Activated naive CD4-positive, alpha-beta T cell treated with anti-CD3 and anti-CD28 coated beads, Interleukin-2, amount 10 ng/mL, durations not matched to agents 7 days and 5 days (primary cell): ENCODE data around the gene CALN1.
"Not testable (repeated sequence)": the region's sequence is repeated elsewhere in the genome, so short reads cannot be mapped to it uniquely, and the experiment has no call there.

Experiments used
- CTCF ChIA-PET: fragments of 350-600 bp; sonication (Branson Sonifier 250); formaldehyde crosslinking; loops from one replicate; lab custom pipeline; 2021; ENCODE audit warnings: antibody characterized with exemption; lab: Charles Lee
- DNase-seq: peaks from one replicate; pipeline ENCODE4 v3.0.0-alpha.2; 2020
- H3K27ac Mint-ChIP-seq: one replicate; pipeline ENCODE4 v1.8.0; 2021; ENCODE audit warnings: mild to moderate bottlenecking, moderate library complexity, mixed read lengths
- H3K27me3 Mint-ChIP-seq: one replicate; pipeline ENCODE4 v1.8.0; 2021; ENCODE audit warnings: mild to moderate bottlenecking, mixed read lengths
- H3K36me3 Mint-ChIP-seq: one replicate; pipeline ENCODE4 v1.8.0; 2021; ENCODE audit warnings: mixed read lengths
- H3K4me1 Mint-ChIP-seq: one replicate; pipeline ENCODE4 v1.8.0; 2021; ENCODE audit warnings: mixed read lengths
- H3K4me3 Mint-ChIP-seq: one replicate; pipeline ENCODE4 v1.8.0; 2021; ENCODE audit warnings: mild to moderate bottlenecking, moderate library complexity, mixed read lengths
- H3K9me3 Mint-ChIP-seq: one replicate; pipeline ENCODE4 v1.8.0; 2021; ENCODE audit warnings: mixed read lengths

The CALN1 gene

DNA sequence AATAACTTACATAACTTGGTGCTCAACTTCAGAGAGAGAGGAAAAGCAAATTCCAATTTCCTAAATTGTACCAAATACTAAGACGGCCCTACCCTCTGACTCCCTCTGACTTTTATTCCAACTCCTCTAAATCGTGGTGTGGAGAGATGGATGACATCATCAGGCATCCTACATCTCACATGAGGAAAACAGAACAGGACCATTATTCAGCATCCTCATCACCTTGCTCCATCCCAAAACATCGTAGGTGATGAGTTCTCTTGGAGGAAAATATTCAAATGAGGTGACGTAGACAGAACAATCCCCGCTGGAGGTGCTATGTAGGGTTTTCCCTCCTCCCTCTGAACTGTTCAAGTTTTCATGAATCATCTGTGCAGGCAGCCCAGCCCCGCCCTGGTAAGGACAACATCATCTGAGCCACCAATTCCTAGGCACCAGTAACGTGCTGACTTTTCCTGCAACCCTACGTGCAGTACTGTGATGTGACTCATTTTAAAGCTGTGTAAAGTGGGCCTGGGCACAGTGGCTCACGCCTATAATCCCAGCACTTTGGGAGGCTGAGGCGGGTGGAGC, 167.2 kb downstream of the CALN1 start:
- no peaks in the 10 kb centered on the region for H3K27me3 Mint-ChIP-seq
- H3K4me3 Mint-ChIP-seq = no peak overlapping the region
- H3K36me3 Mint-ChIP-seq = no peaks in the 10 kb centered on the region
- CTCF ChIA-PET = no interaction called here
- H3K4me1 Mint-ChIP-seq = no peaks in the 10 kb centered on the region
- peaks cover 23% of the 10 kb centered on the region for H3K9me3 Mint-ChIP-seq
- DNase-seq = no peak
- no peak overlapping the region for H3K27ac Mint-ChIP-seq

DNA sequence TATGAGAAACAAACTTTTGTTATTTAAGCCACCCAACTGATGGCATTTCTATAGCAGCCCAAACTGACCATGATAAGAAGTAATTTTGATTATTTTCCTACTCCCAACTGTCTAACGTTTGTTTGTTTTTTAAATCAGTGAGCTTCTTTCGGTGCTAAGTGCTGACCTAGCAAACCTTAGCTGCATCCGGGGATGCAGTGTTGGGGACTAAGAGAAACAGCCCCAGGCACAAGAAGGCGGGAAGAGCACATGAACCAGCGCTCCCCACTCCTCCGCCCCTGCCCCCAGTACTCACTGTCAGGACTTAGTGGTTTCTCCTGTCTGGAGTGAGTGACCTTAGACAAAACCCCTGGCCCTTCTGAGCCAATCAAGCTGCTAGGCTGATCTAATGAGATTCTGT, 168.8 kb downstream of the CALN1 start:
- Mint-ChIP-seq H3K4me1 (no peaks in the 10 kb centered on the region), H3K27me3 (no peaks in the 10 kb centered on the region), H3K27ac (no peak overlapping the region), H3K9me3 (peaks cover 14% of the 10 kb centered on the region), H3K36me3 (no peaks in the 10 kb centered on the region), H3K4me3 (no peak overlapping the region)
- no peak for DNase-seq
- CTCF ChIA-PET = no interaction called here

DNA sequence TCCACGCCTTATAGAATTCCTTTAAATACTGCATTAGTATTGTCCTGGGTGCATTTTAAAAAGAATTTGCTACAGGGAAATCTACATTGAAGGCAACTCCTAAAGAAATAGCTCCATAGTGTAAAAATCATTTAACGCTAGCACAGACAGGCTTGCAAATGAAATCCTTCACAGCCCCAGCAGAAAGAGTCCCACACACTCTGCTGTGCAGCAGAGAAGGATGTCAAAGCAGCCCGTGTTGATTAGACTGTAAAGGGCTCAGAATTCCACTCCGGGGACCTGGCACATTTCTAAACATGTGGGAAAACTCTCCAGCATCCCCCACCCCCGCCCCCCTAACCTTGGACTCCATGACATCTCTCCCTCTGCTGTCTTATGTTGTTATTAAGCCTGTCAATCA, 176.8 kb downstream of the CALN1 start:
- Mint-ChIP-seq H3K4me1 (no peaks in the 10 kb centered on the region), H3K27ac (no peak overlapping the region), H3K27me3 (no peaks in the 10 kb centered on the region), H3K9me3 (peaks cover 31% of the 10 kb centered on the region), H3K36me3 (no peaks in the 10 kb centered on the region), H3K4me3 (no peak overlapping the region)
- CTCF ChIA-PET = no interaction called here
- DNase-seq = no peak

- Mint-ChIP-seq H3K27me3 (no peaks in the 10 kb centered on the region), H3K4me3 (no peak overlapping the region), H3K27ac (no peak overlapping the region), H3K9me3 (peaks cover 36% of the 10 kb centered on the region), H3K4me1 (no peaks in the 10 kb centered on the region), H3K36me3 (no peaks in the 10 kb centered on the region)
- DNase-seq = no peak
- CTCF ChIA-PET = no interaction called here
These were observed 178.1 kb downstream of the CALN1 start for GRCh38 chr7:72234086-72234485.

DNA sequence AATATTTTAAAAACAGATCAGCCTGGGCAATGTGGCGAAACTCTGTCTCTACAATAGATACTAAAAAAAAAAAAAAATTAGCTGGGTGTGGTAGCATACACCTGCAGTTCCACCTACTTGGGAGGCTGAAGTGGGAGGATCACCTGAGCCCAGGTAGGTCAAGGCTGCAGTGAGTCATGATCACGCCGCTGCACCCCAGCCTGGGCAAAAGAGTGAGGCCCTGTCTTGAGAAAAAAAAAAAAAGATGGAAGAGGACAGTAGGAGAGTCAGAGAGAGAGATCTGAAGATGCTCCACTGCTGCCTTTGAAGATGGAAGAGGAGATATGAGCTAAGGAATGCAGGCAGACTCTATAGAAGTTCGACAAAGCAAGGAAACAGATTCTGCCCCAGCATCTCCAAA, 181.9 kb downstream of the CALN1 start:
- peaks cover 40% of the 10 kb centered on the region for H3K9me3 Mint-ChIP-seq
- CTCF ChIA-PET = no interaction called here
- no peak for DNase-seq
- H3K4me1 Mint-ChIP-seq = no peaks in the 10 kb centered on the region
- no peak overlapping the region for H3K27ac Mint-ChIP-seq
- H3K27me3 Mint-ChIP-seq = no peaks in the 10 kb centered on the region
- no peak overlapping the region for H3K4me3 Mint-ChIP-seq
- no peaks in the 10 kb centered on the region for H3K36me3 Mint-ChIP-seq

GRCh38 chr7:72223351-72223750, 188.8 kb downstream of the CALN1 start:
- H3K4me3 Mint-ChIP-seq = no peak overlapping the region

GRCh38 chr7:72222136-72222535, 190.0 kb downstream of the CALN1 start:
- CTCF ChIA-PET = no interaction called here
- Mint-ChIP-seq H3K36me3 (no peaks in the 10 kb centered on the region), H3K27me3 (no peaks in the 10 kb centered on the region), H3K4me3 (no peak overlapping the region), H3K4me1 (no peaks in the 10 kb centered on the region), H3K27ac (no peak overlapping the region), H3K9me3 (peaks cover 38% of the 10 kb centered on the region)
- DNase-seq = no peak

More at GRCh38 chr7:72223351-72223750, 188.8 kb downstream of the CALN1 start:
- no peak for DNase-seq
- no peaks in the 10 kb centered on the region for H3K36me3 Mint-ChIP-seq
- peaks cover 47% of the 10 kb centered on the region for H3K9me3 Mint-ChIP-seq
- no peaks in the 10 kb centered on the region for H3K4me1 Mint-ChIP-seq
- H3K27ac Mint-ChIP-seq = no peak overlapping the region
- H3K27me3 Mint-ChIP-seq = no peaks in the 10 kb centered on the region
- CTCF ChIA-PET = no interaction called here

DNA sequence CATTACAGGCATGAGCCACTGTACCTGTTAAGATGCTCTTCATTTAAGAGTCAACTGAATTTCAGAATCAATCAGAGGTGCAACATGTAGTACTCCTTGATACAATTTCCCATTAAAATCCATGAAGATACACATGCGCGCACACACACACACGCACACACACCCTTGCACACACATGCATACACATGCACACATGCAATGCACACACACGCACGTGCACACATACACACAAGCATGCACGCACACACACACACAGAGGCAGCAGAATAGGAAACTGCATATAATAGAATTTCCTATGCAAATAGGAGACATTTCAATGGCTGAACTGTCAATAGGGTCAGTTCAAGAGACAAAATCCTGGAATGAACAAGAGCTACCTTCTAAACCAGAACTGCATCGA, 192.6 kb downstream of the CALN1 start:
- Mint-ChIP-seq H3K9me3 (peaks cover 32% of the 10 kb centered on the region), H3K27ac (no peak overlapping the region), H3K4me1 (no peaks in the 10 kb centered on the region), H3K27me3 (no peaks in the 10 kb centered on the region), H3K36me3 (no peaks in the 10 kb centered on the region), H3K4me3 (no peak overlapping the region)
- CTCF ChIA-PET = no interaction called here
- no peak for DNase-seq

DNA sequence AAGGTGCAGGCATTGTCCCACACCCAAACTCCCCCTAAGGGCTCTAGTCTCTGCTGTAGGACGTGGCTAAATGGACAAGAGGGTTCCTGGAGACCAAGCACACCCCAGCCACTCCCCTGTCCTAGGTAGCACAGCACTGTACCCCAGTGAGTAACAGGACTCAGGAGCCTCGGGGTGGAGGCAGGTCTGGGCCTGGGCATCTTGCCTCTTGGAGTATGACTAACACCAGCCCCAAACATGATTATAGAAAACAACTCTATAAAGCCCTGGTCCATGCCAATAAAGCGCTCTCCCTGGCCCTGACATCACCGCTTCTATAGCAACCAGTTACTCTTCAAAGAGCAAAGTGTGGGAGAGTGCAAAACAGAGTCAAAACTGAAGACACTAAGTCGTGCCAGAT, 195.0 kb downstream of the CALN1 start:
- H3K4me1 Mint-ChIP-seq = no peaks in the 10 kb centered on the region
- H3K27me3 Mint-ChIP-seq = no peaks in the 10 kb centered on the region
- no peak for DNase-seq
- no peak overlapping the region for H3K27ac Mint-ChIP-seq
- peaks cover 28% of the 10 kb centered on the region for H3K9me3 Mint-ChIP-seq
- CTCF ChIA-PET = no interaction called here
- no peak overlapping the region for H3K4me3 Mint-ChIP-seq
- no peaks in the 10 kb centered on the region for H3K36me3 Mint-ChIP-seq

DNA sequence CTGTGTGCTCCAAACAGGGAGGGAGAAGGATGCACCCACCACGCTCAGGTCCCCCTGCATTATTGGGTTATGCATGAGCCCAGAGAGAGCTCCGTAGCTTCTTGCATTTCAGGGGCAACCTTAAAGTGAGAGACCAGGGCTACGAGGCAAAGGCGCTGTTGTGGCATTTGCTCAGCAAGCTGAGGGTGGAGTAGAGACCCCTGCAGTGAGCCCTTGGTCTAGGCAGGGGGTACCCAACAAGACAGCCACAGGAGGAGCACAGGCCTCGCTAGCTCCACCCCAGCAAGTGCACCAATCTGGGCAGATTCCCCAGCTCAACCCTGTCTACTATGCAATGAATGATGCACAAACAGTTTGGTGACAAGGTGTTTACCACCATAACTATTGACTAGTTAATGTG, 198.4 kb downstream of the CALN1 start:
- Mint-ChIP-seq H3K27me3 (no peaks in the 10 kb centered on the region), H3K9me3 (peaks cover 33% of the 10 kb centered on the region), H3K4me1 (no peaks in the 10 kb centered on the region), H3K27ac (no peak overlapping the region), H3K36me3 (no peaks in the 10 kb centered on the region), H3K4me3 (no peak overlapping the region)
- CTCF ChIA-PET = no interaction called here
- no peak for DNase-seq

- CTCF ChIA-PET = no interaction called here
- Mint-ChIP-seq H3K9me3 (peaks cover 29% of the 10 kb centered on the region), H3K27me3 (no peaks in the 10 kb centered on the region), H3K27ac (no peak overlapping the region), H3K36me3 (no peaks in the 10 kb centered on the region), H3K4me3 (no peak overlapping the region), H3K4me1 (no peaks in the 10 kb centered on the region)
- no peak for DNase-seq
These were observed 199.1 kb downstream of the CALN1 start for GRCh38 chr7:72213081-72213480.

DNA sequence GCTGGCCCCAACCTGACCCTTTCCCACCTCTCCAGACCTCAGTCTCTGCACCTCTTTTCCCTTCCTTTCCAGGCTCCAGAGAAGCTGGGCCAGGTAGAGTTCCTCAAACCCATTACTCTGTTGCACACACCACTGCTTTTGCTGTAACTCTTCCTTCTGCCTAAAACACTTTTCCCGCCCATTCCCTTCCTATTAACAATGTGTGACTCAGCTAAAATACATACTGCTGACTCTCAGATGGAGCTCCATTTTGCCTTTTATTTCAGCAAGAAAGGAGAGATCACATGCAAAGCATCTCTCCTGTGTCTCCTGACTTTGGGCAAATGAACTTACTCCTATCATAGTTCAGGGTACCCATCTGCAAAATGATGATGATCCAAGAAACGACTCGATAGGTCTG, 201.0 kb downstream of the CALN1 start:
- Mint-ChIP-seq H3K27me3 (no peaks in the 10 kb centered on the region), H3K9me3 (peaks cover 32% of the 10 kb centered on the region), H3K4me1 (no peaks in the 10 kb centered on the region), H3K27ac (no peak overlapping the region), H3K36me3 (no peaks in the 10 kb centered on the region), H3K4me3 (no peak overlapping the region)
- CTCF ChIA-PET = no interaction called here
- DNase-seq = no peak

GRCh38 chr7:72209006-72209405, 203.1 kb downstream of the CALN1 start:
- not testable (repeated sequence) for DNase-seq

DNA sequence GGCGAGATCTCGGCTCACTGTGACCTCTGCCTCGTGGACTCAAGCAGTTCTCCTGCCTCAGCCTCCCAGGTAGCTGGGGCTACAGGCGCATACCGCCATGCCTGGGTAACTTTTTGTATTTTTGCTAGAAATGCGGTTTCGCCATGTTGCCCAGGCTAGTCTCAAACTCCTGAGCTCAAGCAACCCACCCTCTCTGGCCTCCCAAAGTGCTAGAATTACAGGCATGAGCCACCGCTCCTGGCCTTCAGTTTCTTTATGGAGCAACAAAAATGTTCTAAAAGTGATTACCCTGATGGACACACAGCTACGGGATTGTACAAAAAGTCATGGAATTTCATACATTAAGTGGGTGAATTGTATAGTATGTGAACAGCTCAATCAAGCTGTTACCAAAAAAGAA, 216.0 kb downstream of the CALN1 start:
- Mint-ChIP-seq H3K27ac (no peak overlapping the region), H3K9me3 (peaks cover 23% of the 10 kb centered on the region), H3K4me3 (no peak overlapping the region), H3K36me3 (no peaks in the 10 kb centered on the region), H3K27me3 (no peaks in the 10 kb centered on the region), H3K4me1 (no peaks in the 10 kb centered on the region)
- no peak for DNase-seq
- CTCF ChIA-PET = no interaction called here

More at GRCh38 chr7:72209006-72209405, 203.1 kb downstream of the CALN1 start:
- H3K4me1 Mint-ChIP-seq, H3K4me3 Mint-ChIP-seq, H3K27me3 Mint-ChIP-seq, H3K36me3 Mint-ChIP-seq, H3K27ac Mint-ChIP-seq, CTCF ChIA-PET: not testable (repeated sequence)
- H3K9me3 Mint-ChIP-seq = peaks cover 29% of the 10 kb centered on the region

DNA sequence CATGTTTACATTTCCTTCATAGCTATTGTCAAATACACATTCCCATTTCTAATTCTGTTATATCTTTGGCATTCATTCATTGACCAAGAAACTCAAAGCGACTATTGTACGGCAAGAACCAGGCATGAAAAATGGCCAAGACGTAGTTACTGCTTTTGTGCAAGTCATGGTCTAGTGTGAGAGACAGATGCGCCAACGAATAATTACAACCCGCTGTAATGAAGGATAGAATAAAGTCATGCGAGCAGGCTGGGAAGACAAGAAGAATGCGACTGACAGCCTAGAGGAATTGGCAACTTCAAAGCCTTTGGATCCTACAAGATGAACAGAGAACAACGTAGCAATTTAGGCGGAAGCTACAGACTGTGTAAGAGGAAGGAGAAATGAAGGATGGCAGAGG, 221.2 kb downstream of the CALN1 start:
- H3K36me3 Mint-ChIP-seq = no peaks in the 10 kb centered on the region
- H3K27me3 Mint-ChIP-seq = no peaks in the 10 kb centered on the region
- H3K27ac Mint-ChIP-seq = no peak overlapping the region
- no peak for DNase-seq
- H3K4me3 Mint-ChIP-seq = no peak overlapping the region
- CTCF ChIA-PET = interaction anchor here (0.6 kb wide), 1 partner anchor 343 kb away, joined by 4 read pairs; no protein-coding TSS in a partner anchor
- peaks cover 28% of the 10 kb centered on the region for H3K9me3 Mint-ChIP-seq
- no peaks in the 10 kb centered on the region for H3K4me1 Mint-ChIP-seq

GRCh38 chr7:72190146-72190545, 222.0 kb downstream of the CALN1 start:
- H3K4me3 Mint-ChIP-seq = no peak overlapping the region
- no peaks in the 10 kb centered on the region for H3K27me3 Mint-ChIP-seq
- no peaks in the 10 kb centered on the region for H3K36me3 Mint-ChIP-seq
- no peaks in the 10 kb centered on the region for H3K4me1 Mint-ChIP-seq
- peaks cover 29% of the 10 kb centered on the region for H3K9me3 Mint-ChIP-seq
- DNase-seq = no peak
- CTCF ChIA-PET = no interaction called here
- no peak overlapping the region for H3K27ac Mint-ChIP-seq
